Activated CD8-positive, alpha-beta memory T cell treated with anti-CD3 and anti-CD28 coated beads, Interleukin-2, amount 50 U/mL, for 24 hours (primary cell): ENCODE results near the gene MILR1.
"Not testable (repeated sequence)": the region's sequence is repeated elsewhere in the genome, so short reads cannot be mapped to it uniquely, and the experiment has no call there.

Source experiments
- DNase-seq: peaks from one replicate; pipeline ENCODE4 v3.0.0-alpha.2; 2020; ENCODE audit errors: extremely low read depth

Gene MILR1

GRCh38 chr17:64470625-64471024 lies 21.7 kb downstream of the MILR1 start:
- DNase-seq: no peak

DNA sequence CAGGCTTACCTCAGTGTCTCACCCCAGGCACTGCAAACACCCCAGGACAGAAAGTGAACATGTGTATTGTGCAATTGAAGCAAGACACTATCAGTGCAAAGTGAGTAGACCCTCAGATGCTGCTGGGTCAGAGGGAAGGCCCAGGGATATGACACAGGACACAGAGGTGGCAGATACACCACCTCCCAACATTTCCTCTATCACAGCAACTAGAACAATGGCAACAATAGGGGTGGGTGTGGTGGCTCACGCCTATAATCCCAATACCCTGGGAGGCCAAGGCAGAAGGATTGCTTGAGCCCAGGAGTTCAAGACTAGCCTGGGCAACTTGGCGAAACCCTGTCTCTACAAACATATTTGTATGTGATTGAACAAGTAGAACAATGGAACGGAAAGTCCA lies 22.5 kb downstream of the MILR1 start:
- no peak for DNase-seq

GRCh38 chr17:64472564-64472963 lies 23.6 kb downstream of the MILR1 start:
- DNase-seq: no peak

- DNase-seq: no peak
Measured at GRCh38 chr17:64477849-64478248, 28.9 kb downstream of the MILR1 start.

- no peak for DNase-seq
Measured at GRCh38 chr17:64480951-64481350, 32.0 kb downstream of the MILR1 start.

DNA sequence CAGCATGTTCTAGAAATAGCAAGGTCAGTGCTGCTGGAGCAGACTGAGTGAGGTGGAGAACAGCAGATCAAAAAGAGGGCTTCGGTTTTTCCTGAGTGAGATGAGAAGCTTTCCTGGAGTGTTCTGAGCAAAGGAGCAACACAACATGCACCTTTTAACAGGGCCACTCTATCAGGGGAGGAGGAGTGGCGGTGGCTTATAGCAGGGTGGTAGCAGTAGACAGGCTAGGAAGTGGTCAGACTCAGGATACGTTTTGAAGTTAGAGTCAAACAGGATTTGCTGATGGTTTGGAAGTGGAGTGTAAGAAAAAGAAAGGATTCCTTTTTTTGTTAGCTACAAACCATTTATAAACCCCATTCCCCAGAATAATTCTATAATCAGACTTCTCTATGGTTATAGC lies 35.5 kb downstream of the MILR1 start:
- no peak for DNase-seq

DNA sequence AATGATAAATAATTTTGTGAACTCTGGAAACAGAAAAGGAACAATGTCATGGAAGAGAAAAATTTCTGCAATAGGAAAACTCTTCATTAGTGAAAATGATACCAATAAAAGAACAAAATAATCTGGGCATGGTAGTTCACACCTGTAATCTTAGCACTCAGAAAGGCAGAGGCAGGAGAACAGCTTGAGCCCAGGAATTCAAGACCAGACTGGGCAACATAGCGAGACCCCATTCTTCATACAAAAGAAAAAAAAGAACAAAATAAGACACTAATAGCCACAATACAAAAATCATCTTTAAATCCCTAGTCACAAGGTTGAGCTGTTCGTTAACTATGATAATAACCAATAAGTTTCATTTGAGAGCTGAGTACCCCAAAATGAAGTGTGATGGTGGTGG lies 39.4 kb downstream of the MILR1 start:
- DNase-seq: no peak

DNA sequence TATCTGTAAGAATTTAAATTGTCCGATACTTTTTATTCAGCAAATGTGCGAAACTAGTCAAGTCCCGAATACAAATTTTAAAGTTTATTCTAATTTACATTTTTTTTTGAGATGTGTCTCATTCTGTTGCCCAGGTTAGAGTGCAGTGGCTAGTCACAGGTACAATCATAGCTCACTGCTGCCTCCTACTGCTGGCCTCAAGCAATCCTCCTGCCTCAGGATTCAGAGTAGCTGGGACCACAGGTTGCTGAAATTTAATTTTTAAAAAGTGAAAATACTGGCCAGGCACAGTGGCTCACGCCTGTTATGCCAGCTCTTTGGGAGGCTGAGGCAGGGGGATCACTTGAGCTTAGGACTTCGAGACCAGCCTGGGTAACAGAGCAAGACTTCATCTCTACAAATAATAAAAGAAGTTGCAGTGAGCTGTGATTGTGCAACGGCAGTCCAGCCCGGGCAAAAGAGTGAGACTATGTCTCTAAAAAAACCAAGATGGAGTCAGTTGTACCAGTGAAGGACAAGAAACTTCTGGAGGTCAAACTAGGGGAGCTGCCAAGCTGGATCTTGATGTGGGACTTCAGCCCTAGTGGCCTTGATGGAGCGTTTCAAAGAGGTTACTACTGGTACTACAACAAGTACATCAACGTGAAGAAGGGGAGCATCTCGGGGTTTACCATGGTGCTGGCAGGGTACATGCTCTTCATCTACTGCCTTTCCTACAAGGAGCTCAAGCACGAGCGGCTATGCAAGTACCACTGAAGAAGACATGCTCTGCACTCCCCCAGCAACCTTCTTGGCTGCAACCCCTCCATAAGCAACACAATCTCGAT lies 42.3 kb downstream of the MILR1 start:
- no peak for DNase-seq

DNA sequence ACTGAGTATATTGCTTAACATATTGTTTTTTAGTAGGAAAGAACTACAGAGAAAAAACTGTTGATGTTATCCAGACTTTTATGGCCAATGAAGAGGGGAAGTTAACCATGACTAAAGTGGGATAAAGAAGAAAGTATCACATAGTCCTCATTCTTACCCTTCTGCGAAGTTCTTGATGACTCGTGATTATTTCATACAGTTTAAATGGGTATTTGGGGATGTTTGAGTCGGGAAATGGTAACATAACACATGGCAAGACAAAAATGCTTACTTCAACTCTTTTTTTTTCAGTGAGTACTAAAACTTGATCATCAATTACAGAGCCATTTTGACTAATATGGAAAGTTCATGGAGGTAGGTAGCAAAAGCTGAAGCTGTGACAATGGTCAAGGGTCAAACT lies 43.1 kb downstream of the MILR1 start:
- DNase-seq: no peak

DNA sequence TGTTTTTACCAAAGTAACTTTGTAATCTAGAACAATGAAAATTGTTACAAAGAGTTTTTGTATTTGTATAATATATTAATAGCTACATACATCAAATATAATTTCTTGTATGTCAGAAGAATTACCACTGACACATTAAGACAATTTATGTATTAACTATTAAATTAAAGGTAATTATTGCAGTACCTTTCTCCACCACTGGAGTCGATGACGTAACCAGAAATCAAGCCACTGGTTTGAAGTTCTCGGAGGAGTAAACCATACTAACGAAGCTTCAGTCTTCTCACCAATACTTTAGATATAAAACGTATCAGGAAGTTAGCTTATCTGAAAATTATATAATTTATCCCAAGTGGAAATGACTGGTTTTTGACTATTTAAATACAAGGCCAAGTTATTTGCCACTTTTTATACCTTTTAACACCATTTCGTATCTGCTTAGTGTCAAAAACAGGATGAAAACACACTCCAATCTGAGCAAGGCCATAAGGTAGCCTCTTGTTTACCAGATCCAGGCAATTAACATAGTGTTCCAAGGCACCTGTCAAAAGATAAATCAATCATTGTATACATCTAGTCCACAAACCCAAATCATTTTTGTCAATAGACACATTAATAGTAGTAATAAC lies 43.7 kb downstream of the MILR1 start:
- no peak for DNase-seq

DNA sequence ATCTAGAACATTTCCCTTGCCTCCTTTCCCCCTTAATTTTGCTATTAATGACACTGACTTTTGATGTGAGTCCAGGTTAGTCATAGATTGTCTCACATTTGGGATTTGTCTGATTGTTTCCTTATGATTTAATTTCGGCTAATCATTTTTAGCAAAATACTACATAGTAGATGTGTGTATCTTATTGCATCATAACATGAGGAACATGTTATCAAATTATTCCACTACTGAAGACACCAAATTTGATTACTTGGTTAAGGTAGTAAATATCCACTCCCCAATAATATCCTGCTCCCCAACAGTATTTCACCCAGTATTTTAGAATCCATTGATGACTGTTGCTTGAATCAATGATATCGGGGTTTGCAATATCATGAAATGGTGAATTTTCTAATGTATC lies 45.2 kb downstream of the MILR1 start:
- DNase-seq: no peak

- not testable (repeated sequence) for DNase-seq
Measured at GRCh38 chr17:64495300-64495699, 46.4 kb downstream of the MILR1 start.

GRCh38 chr17:64496348-64496785 lies 47.5 kb downstream of the MILR1 start:
- no peak for DNase-seq

GRCh38 chr17:64496786-64497564 lies 48.1 kb downstream of the MILR1 start, which contains the start of gene POLG2:
POLG2 (minus strand) TSS chr17:64497054; CDS start chr17:64496968, 86 bp downstream.
- DNase-seq: peak; percentile 91

GRCh38 chr17:64497565-64498035 lies 48.7 kb downstream of the MILR1 start:
- no peak for DNase-seq

DNA sequence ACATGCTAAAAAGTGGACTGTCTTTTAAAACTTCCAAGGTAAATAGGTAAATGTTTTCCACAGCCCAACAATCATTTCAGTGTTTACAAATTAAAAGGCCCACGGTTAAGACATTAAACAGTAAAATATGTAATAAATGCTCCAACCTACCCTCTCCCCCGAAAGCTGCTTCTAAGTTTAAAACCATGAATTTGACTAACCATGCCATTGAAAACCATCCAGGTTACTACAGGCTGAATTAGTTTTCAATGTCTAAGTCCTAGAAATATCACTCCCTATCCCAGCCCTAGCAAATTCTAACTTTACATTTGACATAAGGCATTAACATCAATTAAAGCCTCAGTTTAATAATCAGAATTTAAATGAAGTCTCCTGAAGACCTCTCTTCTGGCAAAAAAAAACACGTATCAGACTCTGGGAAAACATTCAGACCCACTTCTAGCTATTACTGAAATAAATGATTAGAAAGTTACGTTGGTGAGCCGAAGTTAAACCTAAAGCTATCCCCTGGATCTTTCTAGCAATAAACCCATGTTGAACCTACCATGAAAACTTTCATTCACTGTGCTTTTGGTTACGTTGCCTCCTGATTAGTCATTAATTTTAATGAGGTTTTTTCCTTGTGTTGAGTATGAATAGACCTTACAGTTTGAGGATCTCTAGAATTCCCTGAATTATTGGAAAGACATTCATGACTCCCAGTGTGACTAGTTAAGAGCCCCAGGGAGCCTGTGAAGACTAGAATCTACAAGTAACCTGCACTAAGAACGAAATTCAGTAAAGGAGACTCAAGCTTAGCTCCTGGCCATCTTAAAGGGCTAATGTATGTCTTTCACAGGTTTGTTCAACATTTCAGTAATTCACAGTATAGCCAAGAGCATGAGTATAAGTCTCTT lies 49.6 kb downstream of the MILR1 start:
- DNase-seq: no peak

DNA sequence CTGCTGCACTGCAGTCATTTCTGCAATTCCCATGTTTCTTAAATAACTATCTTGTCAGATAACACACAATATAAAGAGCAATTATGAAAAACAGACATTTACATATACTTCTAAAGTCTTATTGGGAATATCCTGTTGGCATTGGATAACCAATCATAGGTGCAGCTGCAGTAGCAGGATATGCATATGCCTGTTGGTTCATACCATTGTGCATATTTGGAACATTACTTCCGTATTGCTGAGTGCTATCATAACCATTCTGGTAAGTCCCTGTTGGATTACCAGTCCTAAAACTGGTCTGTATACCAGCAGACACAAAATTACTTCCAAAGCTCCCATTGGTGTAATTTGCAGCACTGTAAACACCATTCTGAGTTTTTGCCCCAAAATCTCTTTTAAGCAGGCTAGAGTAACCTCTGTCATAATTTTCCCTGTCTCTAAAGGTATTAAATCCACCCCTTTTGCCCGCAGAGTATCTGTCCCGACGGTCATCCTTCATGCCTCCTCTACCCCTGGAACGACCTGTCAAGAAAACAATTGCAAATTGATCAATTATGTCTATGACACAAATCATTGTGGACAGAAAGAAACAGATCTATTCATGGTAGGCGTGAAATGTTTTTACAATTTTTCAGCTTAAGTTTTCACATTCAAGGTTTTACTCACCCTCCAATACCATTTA lies 51.0 kb downstream of the MILR1 start:
- DNase-seq: no peak

- DNase-seq: no peak
Measured at GRCh38 chr17:64500487-64500859, 51.6 kb downstream of the MILR1 start.

DNA sequence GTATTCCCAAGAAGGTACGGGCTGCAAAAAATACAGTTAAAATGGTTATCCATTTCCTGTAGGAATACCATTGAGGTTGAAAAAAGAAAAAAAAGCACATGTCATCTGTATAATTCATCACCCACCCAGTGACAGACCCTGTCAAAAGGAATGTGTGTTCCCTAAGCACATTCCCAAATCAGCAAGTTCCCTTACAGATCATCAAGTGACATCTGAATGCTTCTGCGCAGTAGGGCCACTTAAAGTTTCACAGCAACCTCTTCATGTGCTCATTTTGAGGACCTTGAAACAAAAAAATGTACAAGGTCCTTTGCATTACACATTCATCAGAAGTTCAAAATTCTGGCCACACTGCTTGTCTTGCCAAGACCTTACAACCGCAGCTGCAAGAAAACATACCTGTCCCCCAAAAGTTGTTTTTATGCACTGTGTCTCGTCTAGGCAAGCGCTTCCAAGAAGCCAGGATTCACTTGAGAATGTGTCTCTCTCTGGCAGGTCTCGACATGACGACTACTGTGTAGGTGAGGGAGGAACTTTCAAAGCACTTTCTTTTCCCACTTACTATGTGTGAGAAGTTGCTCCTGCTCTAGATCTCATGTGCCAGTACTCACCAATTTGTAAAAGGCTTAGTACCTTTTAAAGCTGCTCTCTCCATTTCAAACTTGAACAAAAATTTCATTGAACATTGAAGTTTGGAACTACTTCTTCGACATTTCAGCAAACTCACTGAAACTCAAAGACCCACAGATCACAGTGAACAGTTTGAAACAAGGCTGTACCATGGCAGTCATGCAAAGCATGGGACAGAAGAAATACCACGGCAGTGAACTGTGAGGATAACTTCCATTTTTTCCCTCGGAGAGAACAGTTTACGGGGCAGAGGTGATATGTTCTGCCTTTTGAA lies 52.2 kb downstream of the MILR1 start:
- DNase-seq: no peak

DNA sequence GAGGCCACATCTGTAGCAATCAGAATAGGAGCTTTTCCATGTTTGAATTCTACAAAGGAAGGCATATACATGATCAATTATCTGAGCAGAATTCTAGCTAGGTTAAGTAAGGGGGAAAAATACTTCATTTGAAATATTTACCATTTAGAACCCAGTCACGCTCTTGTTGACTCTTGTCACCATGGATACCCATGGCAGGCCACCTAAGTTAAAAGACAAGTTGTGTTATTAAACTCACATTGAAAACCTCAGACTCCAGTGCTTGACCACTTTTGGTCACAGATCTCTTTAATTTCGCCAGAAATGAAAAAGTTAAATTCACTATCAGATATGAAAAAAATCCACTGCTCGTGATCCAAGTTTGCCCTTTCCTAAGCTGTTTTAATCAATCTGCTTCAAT lies 53.1 kb downstream of the MILR1 start:
- DNase-seq: no peak
